MV-4-11 (cell line): ENCODE data around the gene COG1.
A peak's percentile ranks its signal among the peaks of the same experiment; 100 is the strongest.

Source experiments
- DNase-seq: peaks from one replicate; lab custom pipeline; 2025; lab: John Stamatoyannopoulos, UW

Gene COG1

DNA sequence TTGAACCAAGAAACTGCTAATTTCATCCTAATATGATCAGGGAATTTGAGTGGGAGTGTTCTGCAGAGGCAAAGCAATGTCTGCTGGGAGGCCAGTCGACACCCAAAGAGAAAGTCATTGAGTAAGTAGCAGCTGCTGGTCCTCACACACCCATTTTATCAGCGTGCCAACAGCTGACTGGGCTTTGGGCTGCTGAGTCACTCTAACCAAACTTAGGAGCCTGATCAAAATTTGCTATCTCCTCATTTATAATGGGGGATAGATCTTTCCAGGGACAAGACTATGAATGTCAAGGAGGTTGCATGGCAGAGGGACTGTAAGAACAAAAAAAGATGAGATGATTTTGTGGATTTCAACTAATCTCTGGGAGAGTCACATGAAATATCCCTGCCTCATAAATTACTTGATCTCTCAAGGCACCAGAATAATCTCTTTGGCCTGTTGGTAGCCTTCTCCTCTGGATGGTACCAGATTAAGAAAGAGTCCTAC lies 35.9 kb downstream of the COG1 start:
- DNase-seq = peak; percentile 71

DNA sequence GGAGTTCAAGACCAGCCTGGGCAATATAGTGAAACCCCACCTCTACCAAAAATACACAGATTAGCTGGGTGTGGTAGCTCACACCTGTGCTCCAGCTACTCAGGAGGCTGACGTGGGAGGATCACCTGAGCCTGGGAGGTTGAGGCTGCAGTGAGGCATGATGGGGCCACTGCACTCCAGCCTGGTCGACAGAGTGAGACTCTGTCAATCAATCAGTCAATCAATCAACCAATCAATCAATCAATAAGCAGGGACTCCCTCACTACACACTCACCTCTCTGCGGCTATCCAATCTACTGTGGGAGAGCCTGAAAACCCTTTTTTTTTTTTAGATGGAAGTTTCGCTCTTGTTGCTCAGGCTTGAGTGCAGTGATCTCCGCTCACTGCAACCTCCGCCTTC lies 37.2 kb downstream of the COG1 start:
- DNase-seq = no peak

DNA sequence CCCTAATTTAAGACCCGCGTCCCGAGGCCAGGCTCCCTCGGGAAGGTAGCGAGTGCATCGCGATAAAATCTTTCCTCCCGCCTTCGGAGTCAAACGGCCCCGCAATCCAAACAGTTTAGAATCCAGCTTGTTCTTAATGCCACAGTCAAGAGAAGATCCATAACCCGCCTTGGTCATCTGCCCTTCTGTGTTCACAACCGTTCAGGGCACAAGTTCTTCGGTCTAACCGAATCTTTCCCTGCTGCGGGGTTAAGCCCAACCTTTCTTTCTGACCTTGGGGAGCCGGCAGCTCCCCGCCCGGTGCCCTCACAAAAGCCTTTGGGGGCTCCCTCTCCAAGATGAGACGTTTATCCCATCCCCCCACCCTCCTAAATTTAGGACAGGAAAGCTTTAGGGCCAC lies 38.5 kb downstream of the COG1 start:
- no peak for DNase-seq

DNA sequence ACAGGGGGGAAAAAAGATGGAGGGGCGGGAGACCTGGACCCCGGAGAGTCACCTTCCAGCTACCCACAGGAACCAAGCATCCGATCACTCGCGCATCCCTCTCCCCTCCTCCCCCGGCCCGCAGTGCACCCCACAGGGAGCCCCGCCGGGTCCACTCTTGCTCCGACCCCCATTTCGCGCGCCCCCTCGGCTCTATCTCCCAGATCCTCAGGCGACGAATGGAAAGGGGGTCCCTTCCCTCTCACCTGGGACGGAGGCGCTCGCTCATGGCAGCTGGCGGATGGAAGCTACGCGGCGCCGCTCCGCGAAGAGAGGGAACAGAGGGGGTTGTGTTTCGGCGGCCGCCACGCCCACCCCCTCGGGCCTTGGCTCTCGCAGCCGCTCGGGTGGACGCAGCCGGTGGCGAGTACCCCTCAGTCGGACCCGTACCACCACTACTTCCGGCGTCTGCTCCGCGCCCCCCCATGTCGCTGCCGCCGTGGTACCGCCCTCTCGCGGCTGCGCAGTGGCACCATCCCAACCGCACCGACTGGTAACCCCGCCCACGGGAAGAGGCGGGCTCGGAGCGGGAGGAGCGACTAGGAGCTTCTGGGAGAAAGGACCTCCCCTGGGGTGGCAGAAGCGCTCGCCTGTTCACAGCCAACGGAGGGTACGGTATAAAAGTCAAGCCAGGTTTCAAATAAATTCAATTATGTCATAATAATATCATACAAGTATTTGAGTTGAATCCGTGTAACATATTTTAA lies 39.2 kb downstream of the COG1 start:
- DNase-seq = peak; percentile 92

DNA sequence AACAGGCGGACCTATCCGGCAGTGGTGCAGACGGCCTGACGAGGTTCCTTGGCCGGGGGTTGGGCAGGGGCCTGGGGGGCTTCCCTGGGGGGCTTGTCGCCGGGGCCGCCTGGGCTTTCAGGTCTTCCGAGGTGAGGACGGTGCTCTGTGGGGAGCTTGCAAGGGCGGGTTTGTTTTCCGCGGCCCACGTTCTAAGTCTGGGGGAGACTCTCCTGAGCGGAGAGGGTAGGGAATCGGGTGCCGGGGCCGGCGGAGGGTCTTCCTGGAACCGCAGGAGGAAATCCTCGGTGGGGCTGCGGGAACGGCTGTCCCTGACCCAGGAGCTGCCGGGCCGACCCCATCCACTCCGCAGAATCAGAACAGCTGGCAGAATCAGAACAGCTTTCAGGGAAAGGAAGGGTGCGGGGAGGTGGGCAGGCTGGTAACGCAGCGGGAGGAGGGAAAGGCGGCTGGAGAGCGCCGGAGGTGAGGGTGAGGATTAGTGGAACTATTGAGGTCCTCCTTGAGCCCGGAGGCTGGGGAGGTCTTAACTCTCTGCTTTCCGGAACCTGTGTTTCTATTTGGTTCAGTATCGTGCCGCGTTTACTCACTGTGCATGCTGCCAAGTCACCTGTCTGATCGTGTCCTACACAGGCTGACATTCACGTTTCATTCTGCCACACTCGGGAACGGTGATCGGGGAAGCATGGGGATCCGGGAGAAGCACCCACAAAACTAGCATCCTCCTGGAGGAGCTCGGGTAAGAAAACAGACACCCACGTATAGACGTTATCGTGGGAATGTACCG lies 39.9 kb downstream of the COG1 start:
- DNase-seq = no peak

DNA sequence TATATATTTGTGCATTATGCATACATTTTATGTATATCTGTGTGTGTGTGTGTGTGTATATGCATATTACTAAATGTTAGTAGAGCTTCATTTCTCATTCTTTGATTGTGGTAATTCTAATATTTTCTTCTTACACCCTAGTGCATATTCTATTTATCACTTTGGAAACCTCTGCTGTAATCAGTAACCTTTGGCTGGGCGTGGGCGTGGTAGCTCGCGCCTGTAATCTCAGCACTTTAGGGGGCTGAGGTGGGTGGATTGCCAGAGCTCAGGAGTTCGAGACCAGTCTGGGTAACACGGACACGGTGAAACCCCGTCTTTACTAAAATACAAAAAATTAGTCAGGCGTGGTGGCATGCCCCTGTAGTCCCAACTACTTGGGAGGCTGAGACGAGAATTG lies 41.9 kb downstream of the COG1 start:
- DNase-seq = no peak

DNA sequence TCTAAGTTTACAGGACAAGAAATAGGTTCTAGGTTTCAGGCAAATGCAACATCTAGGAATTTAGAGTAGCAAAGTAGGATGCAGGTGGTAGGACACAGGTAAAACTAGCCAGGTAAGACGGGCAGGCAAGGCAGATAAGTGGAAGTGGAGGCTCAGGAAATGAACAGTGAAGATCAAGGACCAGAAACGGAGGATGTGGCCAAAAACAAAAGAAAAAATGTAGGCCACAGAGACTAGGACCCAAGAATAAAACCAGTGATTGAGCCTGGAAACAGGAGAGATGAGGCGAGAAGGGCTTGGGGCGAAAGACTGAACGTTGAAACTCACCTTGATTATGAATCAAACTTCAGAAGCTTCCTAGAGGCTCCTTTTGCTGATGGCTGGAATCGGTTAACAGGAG lies 44.9 kb downstream of the COG1 start:
- no peak for DNase-seq

DNA sequence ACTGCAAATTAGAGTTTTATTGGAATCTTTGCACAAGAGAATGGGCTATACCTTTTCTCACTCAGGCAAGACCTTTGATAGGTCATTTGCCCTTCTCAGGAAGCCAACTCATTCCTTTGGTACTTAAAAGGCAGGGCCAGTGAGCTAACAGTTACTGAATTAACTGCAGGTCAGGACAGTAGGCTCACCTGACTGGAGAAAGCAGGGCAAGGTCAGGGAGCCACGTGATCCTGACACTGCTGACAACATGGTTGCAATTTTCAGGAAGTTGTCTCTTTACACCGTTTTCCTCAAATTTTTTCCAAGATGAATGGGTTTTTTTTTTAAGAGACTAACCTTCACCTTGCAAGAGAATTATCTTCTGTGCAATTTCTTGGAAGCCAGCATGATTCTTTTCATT lies 47.7 kb downstream of the COG1 start:
- no peak for DNase-seq

DNA sequence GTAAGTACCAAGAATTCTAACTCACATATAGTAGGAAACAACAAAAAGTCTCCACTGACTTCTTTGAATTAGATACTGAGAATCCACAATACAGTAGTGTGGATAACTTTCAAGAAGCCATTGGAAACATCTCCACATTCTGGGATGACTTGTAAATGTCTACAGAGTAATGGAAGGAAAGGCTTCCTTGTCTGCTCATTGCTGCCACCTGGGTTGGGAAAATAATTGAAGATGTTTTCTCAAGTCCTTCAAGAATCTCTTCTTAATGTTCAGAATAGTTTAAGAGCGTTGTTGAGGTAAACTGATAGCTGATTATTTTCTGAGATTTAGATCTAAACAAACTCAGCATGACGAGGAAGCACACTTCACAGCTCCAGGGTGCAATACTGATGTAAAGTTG lies 54.9 kb downstream of the COG1 start:
- no peak for DNase-seq

DNA sequence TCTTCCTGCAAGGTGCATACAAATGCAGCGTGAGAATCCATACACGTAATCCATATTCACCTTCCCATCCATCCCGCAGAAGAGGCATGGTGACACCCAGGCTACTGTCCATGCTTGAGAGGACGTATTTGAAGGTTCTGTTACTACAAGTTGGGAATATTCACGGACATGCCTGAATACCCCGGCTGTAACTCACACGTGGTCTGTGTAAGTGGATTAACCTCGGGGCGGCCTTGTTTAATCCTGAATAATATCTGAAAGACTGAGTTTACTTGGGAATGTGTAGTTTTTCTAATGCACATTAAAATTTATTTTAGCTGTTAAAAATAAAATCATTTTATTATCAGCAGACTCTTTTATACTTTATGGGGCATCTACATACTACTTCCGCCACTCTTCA lies 55.7 kb downstream of the COG1 start:
- no peak for DNase-seq

DNA sequence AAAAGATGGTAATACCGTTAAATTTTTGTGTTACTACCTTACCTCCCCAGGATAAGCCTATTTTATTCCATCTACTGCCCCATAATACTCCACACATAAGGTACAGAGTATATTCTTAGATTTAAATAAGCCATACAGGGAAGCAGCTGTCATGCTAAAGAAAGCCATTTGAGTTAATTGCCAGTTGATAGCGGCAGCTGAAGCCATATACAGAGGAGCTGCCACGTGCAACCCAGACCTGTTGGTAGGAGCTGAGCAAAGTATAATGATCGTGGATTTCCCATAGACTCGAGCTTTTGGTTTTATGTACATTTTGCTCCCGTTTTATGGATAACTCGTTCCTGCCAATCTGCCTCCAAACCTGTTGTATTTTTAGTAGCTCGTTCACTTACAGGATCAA lies 56.8 kb downstream of the COG1 start:
- no peak for DNase-seq

DNA sequence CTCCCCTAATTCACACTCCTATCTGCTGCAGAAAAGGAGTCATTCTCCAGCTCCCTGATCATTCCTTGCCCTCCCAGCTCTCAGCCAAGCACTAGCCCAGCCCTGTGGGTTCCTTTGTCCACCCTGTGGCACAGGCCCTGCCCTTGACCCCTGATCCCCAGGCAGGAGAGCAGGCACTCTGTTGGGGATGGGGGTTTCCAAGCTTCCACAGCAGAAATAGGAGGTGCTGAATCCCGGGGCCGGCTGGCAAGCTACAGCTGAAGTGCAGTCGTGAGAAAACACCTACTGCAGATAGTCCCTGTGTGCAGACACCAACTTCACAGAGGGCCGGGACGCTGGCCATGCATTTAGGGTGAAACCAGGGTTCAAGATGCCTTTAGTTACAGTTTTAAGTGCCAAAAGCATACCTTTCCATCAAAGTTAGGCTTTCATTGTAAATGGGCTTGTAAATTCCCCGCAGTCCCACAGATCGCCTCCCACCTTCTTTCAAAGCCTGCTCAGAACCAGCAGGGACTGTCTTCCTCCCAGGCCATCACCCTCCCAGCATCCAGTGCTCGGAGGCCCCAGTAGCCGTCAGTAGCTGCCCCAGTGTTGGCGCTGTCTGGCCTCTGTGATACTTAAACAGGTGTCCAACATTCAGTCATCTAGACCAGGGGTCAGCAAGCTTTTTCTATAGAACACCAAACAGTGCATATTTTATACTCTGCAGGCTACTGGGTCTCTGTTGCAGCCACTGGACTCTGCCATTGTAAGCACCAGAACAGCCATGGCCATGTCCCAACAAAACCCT lies 58.2 kb downstream of the COG1 start:
- DNase-seq = no peak

DNA sequence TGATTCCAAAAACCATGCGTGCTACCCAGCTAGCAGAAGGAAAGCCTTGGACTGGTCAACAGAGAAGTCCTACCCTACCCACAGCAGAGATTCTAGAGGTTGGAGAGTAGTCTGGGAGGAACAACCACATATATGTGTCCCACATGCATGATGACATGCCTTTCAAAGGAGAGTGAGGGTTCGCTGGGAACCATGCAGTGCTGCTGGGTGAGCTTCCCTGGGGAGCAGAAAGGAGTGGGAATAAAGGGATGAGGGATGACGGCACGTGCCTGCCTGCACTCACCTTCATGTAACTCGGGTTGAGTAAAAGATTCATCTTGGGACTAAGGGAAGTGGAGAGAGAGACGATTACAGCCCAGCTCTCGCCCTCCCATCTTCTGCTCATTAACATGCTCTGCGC lies 59.0 kb downstream of the COG1 start:
- no peak for DNase-seq

DNA sequence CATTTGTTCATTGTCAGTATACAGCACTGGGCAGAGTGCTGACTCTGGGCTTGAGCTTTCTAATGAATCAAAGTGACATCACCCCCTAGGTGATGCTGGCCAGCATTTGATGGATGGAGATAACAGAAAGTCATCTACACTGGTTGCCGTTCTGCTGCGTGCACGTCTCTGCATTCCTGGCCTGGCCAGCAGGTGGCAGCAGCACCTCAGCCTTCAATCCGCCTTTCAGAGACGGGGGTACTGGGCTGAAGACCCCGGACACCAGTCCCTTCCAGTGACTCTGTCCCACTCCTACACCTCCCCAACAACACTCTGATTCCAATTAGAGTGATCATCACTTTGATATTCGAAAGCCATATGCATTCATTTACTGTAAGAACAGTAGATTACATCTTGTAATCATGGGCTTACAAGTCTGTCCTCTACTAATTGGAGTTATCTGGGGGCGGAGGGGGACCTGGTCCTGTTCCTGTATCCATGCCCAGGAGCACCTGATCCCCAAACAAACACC lies 62.9 kb downstream of the COG1 start:
- DNase-seq = no peak

DNA sequence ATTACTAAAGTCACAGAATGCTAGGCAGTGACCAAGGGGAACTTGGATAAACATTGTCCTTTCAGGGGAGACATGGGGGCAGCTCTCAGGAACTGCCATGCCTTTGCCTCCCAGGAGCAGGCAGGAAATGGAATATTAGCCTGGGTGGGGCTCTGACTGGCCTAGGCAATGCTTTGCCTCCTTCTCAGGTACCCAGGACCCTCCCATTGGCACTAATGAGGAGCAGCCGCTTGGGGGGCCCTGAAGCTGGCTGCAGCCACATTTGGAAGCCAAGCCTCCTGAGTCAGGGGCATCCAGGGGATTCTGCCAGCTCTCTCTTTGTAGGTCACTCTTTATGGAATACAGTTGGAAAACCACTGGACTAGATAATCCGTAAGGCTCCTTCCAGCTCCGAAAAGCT lies 63.4 kb downstream of the COG1 start:
- DNase-seq = no peak

DNA sequence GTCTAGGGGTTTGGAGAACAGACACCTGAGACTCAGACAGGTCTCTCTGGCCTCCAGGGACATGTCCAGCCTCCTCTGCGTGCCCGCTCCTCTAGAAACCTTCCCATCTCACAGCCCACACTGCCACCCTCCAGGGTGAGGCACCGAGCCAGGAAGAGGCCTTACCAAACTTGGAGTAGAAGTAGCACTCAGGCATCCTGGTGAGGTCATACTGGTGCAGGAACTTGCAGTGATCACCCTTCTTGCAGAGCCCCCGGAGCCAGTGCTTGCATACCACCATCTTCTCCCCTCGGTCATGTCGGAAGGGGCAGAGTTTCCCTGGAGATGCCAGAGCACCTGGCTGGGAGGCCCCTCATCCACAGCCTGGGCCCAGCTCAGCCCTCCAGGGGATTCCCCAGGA lies 64.7 kb downstream of the COG1 start:
- DNase-seq = no peak
